HFFc6 (cell line): Measurements from ENCODE around the gene LRRC15. TPM values are rescaled to one million over a fixed set of nuclear protein-coding genes. Genes with fewer than 3 reads are reported as not detected.

Experiments
- DNase-seq: peaks from one replicate; pipeline ENCODE4 v3.0.0-alpha.2; 2018
- H3K27ac Mint-ChIP-seq: 2 replicates; pipeline ENCODE4 v1.8.0; 2020; ENCODE audit warnings: mild to moderate bottlenecking, mixed read lengths
- H3K27me3 Mint-ChIP-seq: 2 replicates; pipeline ENCODE4 v1.8.0; 2021; ENCODE audit warnings: mild to moderate bottlenecking, moderate library complexity, mixed read lengths; ENCODE audit not compliant: insufficient read depth
- H3K36me3 Mint-ChIP-seq: 2 replicates; pipeline ENCODE4 v1.8.0; 2021; ENCODE audit warnings: low read depth, mixed read lengths
- H3K4me1 Mint-ChIP-seq: 2 replicates; pipeline ENCODE4 v1.8.0; 2020; ENCODE audit warnings: low read depth, mixed read lengths
- H3K4me3 Mint-ChIP-seq: 2 replicates; pipeline ENCODE4 v1.8.0; 2020; ENCODE audit warnings: mild to moderate bottlenecking, moderate library complexity, mixed read lengths
- H3K9me3 Mint-ChIP-seq: 2 replicates; pipeline ENCODE4 v1.8.0; 2020; ENCODE audit warnings: mild to moderate bottlenecking, mixed read lengths
- CTCF ChIP-seq: fragments of 200-600 bp; sonication (generic); IDR thresholded peaks from 2 replicates; pipeline ENCODE4 v1.5.0; 2021; ENCODE audit warnings: antibody characterized with exemption, mild to moderate bottlenecking
- total RNA-seq, 6 experiments: library from RNA; stranded (reverse); fragmentation: NEBNext Ultra II Directional; extraction: Animal tissue kit (Norgen Biotek cat#: 25700); gene quantifications; 2 replicates in 1 of 6; 3 replicates in 5 of 6; pipeline ENCODE4 v1.2.3, GENCODE V29; 2021

LRRC15 gene
- total RNA-seq, 6 experiments from 2014 or later, result 130 to 211 (median 176) TPM

GRCh38 chr3:194326968-194327217, 42.6 kb downstream of the LRRC15 start:
- no peak overlapping the region for H3K4me3 Mint-ChIP-seq
- DNase-seq, result no peak
- H3K36me3 Mint-ChIP-seq, result no peaks in the 10 kb centered on the region
- H3K27me3 Mint-ChIP-seq, result no peaks in the 10 kb centered on the region
- H3K4me1 Mint-ChIP-seq, result peaks cover 20% of the 10 kb centered on the region
- TF ChIP-seq CTCF, result no peak
- peaks cover 4% of the 10 kb centered on the region for H3K9me3 Mint-ChIP-seq
- H3K27ac Mint-ChIP-seq, result no peak overlapping the region

GRCh38 chr3:194326192-194326967, 43.2 kb downstream of the LRRC15 start:
- Mint-ChIP-seq H3K36me3 (no peaks in the 10 kb centered on the region), H3K4me1 (peaks cover 16% of the 10 kb centered on the region), H3K27ac (no peak overlapping the region), H3K4me3 (no peak overlapping the region), H3K9me3 (peaks cover 4% of the 10 kb centered on the region), H3K27me3 (peaks cover under 1% of the 10 kb centered on the region; the same call in 1 of the 2 replicates)
- DNase-seq, result peak; percentile 11
- no peak for TF ChIP-seq CTCF

GRCh38 chr3:194325424-194326153, 44.0 kb downstream of the LRRC15 start:
- Mint-ChIP-seq H3K36me3 (no peaks in the 10 kb centered on the region), H3K27me3 (peaks cover 5% of the 10 kb centered on the region), H3K9me3 (peaks cover 4% of the 10 kb centered on the region), H3K27ac (no peak overlapping the region), H3K4me1 (peaks cover 8% of the 10 kb centered on the region), H3K4me3 (no peak overlapping the region)
- no peak for DNase-seq
- TF ChIP-seq CTCF, result no peak

- H3K27me3 Mint-ChIP-seq, result peaks cover 10% of the 10 kb centered on the region
- H3K27ac Mint-ChIP-seq, result no peak overlapping the region
- H3K9me3 Mint-ChIP-seq, result peaks cover 6% of the 10 kb centered on the region
- no peaks in the 10 kb centered on the region for H3K36me3 Mint-ChIP-seq
- TF ChIP-seq CTCF, result no peak
- H3K4me1 Mint-ChIP-seq, result peaks cover under 1% of the 10 kb centered on the region
- H3K4me3 Mint-ChIP-seq, result no peak overlapping the region
- no peak for DNase-seq
Observed at GRCh38 chr3:194324823-194325327, 44.7 kb downstream of the LRRC15 start.

- Mint-ChIP-seq H3K9me3 (peaks cover 15% of the 10 kb centered on the region), H3K27ac (no peak overlapping the region), H3K27me3 (peaks cover 17% of the 10 kb centered on the region), H3K4me1 (no peaks in the 10 kb centered on the region), H3K4me3 (no peak overlapping the region), H3K36me3 (peaks cover 5% of the 10 kb centered on the region; the same call in 1 of the 2 replicates)
- TF ChIP-seq CTCF, result no peak
- peak; percentile 63 for DNase-seq
Observed at GRCh38 chr3:194323785-194324735, 45.5 kb downstream of the LRRC15 start.
